HG03039 (cell line): ENCODE measurements around the gene HOTAIR.

Source experiments
- ATAC-seq: cut with Tn5 transposase; IDR thresholded peaks from one replicate; pipeline ENCODE4 v1.9.1; 2021; ENCODE audit warnings: mild to moderate bottlenecking, moderate library complexity; ENCODE audit not compliant: unreplicated experiment

The HOTAIR gene

DNA sequence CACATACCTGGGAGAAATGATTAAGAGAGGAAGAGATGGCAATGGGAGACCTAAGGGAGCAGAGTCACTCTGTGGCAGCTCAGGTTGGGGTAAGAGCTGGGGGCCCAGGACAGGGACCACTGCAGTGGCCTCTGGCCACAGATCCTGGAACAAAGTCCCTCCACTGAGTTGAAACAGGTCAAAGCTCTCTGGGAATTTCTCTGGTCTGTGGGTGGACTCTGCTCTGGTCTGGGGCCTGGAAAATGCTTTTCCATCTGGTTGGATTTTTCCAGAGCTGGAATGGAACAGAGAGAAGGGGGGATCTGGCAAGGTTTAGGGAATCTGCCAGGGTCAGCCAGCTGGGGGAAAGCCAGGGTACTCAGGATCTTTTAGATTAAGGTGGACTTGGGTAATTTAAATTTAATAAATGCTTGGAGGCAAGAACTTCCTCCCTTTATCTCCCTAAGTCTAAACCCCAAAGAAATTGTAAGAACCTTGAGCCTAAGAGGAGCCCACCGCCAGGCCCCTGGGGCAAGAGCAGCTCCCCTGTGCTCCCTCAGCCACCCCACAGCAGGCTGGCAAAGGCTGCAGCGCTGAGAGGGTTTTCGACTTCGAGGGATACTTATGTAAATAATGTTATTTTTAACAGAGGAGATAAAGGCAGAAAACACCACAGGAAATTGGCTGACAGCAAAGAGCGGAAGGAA lies 13.9 kb upstream of the HOTAIR start:
- ATAC-seq = no peak

DNA sequence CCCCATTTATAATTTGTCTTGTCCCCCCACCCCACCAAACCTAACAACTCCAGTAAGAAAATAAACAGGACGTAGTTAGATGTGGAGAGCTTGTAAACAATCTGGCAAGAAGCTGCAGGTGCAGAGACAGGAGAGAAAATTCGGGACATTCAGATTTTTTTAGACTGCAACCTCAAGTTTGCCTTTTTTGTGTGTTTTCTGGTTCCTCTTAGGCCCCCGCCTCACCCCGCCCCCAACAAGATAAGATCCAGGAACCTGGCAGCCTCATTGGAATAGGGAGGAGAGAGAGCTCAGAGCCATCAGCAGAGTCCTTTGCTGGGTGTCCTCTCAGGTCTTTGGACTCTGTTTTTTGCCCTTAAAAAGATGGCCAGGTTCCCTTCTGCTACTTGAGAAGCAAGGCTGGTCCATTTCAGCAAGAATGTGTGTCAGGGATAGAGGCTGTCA lies 13.1 kb upstream of the HOTAIR start:
- no peak for ATAC-seq

DNA sequence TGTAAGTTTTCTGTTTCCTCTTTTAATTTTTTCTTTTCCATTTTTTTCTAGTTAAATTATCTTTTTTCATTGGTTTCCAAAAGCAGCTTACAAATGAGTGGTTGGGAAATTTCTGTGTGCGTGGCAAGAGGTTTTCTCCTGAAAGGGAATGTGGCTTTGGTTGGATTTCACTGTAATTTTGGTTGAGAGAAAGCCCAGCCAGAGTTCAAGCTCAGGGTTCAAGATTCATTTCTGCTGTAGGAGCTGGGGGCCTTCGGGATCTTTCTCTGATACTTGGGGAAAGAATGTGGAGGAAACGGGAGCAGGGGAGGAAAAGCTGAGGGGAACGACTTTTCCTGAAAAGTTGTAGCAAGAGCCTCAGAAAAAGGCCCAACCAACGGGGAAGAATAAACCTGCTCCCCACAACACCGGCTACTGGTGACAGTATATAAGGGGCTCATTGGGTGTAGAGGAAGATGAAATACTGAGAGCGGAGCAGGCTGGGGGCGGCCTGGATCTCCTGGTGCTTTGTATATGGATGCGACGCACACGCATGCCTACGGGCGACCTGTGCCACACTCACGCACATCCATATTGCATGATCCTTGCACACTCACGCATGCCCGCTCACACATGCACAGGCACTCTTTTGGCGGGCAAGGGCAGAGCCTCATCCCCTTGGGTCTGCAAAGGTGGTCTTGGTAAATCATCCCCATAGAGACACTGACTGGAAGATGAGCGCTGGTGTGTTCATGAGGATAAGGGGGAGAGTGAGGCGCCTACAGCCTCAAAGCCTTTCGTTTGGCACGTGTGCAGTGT lies 12.1 kb upstream of the HOTAIR start:
- no peak for ATAC-seq

DNA sequence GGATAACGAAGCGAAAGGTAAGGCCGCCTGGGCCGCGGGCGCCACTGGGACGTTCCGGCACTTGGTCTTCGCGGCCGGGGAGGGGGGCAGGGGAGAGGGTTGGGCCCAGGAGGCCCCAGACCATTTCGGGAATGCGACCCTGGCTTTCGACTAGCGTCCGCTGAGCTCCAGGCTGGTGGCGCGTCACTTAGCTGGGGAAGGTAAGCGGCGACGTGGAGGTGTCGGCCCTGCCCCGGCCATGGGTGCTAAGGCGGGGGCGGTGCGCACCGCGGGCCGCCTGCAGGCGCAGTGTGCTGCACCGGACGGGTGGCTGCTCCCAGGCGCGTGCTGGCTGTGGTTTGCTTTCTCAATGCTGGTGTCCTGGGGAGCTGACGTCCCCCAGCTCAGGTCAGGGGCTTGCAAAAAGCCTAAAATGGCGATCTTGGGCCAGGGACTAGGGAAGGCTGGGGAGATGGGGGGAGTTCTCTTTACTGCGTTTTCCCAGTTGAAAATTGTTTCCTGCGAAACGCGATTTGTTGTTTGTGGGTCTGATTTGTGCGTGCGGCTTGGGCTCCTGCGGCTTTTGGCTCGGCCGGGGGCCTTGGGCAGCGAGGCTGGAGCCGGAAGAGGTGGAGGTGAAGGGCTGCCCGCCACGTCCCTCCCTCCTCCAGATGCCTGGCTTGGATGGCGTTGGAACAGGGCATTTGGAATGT lies 11.4 kb upstream of the HOTAIR start:
- no peak for ATAC-seq

DNA sequence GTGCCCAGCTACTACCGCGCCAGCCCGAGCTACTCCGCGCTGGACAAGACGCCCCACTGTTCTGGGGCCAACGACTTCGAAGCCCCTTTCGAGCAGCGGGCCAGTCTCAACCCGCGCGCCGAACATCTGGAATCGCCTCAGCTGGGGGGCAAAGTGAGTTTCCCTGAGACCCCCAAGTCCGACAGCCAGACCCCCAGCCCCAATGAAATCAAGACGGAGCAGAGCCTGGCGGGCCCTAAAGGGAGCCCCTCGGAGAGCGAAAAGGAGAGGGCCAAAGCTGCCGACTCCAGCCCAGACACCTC lies 10.9 kb upstream of the HOTAIR start:
- no peak for ATAC-seq

DNA sequence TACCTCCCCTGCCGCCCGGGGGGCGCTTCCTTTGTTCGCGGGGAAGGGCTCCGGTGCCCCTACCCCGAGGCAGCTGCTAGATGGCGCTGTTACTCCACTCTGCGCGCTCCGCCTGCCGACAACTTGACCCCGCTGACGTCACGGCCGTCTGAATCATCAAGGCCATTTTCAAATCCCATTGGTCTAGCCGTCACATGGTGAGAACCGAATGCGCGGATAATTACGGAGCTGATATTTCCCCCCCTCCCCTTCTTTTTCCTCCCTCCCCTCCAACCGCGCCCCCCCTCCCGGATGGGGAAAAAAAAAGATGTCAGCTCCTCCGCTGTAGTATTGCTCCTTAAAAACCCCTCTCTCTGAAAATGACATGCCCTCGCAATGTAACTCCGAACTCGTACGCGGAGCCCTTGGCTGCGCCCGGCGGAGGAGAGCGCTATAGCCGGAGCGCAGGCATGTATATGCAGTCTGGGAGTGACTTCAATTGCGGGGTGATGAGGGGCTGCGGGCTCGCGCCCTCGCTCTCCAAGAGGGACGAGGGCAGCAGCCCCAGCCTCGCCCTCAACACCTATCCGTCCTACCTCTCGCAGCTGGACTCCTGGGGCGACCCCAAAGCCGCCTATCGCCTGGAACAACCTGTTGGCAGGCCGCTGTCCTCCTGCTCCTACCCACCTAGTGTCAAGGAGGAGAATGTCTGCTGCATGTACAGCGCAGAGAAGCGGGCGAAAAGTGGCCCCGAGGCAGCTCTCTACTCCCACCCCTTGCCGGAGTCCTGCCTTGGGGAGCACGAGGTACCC lies 10.3 kb upstream of the HOTAIR start, which contains the start of gene HOXC10:
Gene HOXC10, plus strand, starts transcription at position 246 of the 791 bp plus-strand sequence. Its CDS starts 114 bp downstream, at position 360.
- ATAC-seq = no peak

DNA sequence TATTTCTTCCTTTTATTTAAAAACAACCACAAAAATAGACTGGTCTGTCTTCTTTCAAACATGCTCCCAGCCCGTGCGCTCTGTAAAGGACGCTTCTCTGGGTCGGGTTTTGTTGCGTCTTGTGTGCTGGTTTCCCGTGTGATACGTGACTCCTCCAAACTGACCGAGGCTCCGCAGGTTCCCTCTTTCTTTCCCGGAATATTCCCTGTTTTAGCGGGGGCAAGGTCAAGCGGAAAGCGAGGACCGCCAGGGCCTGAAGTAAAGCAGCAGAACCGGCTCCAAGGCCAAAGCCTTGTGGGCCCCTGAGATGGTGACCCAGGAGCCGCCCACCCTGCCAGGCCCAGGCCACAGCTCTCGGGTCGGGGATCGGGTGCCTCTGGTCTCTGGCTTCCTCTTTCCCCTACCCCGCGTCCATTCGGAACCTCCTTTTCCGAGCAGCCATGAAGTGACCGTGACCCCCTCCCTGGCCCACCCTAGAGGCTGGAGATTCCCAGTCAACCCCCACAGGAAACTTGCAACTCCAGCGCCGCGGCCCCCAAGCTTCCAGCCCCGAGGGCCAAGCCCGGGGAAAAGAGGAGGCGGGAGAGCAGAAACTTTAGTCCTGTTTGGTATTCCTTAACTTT lies 9.3 kb upstream of the HOTAIR start:
- ATAC-seq = no peak

DNA sequence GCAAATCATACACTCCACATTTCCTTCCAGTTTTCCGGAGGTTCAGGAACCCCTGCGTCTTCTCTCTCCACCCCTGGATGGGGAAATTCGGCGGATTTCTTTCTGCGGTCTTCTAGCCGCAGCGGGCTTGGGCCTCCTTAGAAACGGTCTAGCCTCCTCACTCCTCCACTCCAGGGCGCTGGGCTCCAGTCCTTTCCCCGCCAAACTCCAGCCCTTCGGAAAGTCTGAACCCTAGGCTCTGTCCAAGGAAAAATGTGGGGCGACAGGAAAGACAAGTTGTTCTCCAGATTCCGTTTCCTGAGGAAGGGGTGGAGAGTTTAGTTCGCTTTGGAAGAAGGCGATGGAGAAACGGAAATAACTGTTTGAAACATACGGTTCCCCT lies 8.8 kb upstream of the HOTAIR start:
- no peak for ATAC-seq

DNA sequence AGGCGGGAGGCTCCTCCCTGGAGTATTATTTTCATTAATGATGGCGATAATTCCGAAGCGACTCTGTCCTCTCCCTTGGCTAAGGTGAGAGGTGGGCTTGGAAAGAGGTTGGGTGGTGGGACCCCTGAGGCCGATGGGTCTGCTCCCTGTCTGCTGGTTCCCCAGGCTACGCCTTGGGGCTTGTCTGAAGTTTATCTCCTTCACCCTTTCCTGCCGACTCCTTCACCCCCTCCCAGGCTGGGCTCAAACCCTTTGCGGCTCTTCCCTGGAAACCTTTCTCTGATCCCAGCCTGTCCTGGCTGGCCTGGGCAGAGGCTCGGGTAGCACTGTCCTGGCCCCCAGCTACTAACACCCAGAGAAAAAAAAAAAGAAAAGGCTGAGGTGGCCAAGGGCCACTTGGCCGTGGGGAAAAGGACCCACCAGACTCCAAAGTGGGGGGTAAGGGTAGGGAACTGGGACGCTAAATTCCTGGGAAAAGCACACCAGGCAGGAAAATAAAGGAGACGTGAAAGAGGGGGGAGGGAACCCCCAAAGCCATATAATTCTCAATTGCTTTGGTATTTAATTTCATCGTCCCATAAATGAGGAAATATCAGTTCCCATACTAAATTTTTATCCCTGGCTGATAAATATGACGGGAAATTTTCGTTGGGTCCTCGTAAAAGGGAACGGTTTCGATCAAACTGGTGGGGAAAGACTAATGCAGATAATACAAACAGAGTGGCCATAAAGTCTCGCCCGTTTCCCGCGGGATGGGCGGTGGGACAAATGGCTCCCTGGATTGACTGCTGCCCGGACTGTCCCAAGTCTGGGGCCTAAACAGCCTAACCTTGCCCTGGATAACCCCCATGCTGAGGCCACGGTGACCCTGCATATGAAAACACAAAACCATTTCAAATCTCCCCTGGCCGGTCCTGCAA lies 8.2 kb upstream of the HOTAIR start:
- ATAC-seq = no peak

DNA sequence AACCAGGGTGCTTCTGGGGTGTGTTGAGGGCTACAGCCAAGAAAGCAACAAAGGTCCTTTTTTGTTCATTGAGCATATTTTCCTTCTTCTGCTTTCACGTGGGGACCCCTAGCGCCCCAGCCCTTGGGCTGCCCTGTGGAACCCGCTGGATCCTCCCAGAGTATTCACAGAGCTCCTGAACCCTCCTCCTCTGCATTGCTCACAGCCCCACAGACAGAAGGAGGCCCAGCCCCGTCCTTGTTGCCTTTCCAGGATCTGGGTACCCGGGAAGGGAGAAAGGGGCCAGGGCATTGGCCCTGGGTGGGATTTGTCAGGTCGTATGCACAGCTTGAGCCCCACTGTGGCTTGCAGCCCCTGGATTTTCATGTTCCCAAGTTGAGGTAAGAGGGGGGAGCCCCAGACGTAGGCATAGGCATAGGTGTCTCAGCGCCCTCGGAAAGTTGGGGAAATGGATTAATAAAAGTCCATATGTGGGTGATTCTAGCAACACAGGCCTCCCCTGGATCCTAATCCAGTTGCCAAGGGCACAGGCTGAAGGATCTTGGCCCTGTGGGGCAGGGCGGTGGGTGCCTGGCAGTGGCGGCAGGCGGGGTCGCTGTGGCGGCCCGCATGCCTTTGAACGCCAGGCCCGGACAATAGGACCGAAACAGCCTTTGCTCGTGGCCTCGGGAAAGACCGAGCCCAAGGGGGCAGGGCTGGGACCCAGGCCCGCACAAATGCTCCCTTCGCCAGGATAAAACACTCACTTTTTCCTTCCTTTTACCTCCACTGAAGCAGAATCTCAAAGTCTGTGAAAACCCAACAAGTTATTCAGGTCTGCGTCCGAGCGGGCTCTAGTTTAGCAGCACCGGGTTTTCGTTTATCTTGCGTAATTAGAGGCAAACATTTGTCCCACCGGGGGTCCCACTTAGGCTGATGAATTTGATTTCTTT lies 7.1 kb upstream of the HOTAIR start:
- ATAC-seq = no peak

DNA sequence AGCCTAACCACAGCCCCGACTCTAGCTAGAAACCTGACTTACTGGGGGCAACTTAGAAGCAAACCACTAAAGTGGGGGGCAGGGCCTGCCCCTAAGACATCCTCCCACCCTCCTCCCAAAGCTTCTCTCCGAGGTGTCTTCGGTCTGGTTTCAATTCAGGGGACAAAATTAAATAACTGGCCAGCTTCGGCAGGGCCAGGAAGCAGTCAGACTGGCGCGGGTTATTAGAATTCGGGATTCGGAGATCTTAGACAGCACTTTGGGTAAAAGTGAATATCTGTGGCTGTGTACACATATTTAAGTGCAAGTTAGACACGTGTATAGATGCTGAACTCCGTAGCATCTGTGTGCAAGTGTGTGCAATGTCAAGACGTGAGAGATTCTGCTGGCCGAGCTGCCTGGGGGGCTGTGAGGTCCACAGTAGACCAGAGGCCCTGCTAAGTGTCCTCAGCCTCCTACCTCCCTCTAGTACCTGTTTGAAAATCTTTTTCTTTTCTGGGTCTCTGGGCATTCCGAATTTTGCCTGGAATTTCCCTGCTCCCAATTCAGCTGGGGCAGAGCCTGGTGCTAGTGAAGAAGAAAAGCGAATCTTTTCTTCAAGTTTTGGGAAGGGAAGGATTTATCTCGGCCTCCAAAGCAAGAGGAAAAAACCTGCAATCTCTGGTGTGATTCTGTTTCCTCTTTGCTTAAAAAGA lies 6.2 kb upstream of the HOTAIR start:
- no peak for ATAC-seq

DNA sequence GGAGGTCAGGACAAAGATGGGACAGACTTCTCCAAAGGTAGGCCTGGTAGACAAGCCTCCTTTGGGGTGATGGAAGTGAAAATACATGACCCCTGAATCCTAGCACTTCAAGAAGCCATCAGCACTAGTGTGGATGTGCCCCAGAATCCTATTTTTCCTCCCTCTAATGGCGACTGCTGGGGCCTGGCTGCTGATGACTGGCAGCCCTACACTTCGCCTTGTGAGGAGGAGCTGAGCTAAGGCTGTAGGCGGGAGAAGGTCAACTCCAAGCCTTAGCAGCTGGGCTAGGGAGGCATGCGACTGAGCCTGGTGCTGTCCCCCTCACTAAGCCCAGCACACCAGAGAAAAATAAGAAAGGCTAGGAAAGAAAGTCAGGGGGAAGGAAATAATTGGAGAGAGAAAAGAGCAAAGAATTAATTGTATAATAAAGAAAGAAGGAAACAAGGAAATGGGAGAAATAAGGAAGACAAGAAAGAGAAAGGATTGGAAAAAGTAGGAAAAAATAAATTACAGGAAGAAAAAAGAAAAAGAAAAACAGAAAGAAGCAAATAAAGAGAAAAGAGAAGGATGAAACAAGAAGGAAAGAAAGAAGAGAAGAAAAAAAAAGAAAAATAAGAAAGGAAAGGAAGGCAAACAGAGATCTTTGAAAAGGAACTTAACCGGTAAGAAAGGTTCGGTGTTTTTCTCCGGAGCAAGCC lies 5.5 kb upstream of the HOTAIR start:
- no peak for ATAC-seq

DNA sequence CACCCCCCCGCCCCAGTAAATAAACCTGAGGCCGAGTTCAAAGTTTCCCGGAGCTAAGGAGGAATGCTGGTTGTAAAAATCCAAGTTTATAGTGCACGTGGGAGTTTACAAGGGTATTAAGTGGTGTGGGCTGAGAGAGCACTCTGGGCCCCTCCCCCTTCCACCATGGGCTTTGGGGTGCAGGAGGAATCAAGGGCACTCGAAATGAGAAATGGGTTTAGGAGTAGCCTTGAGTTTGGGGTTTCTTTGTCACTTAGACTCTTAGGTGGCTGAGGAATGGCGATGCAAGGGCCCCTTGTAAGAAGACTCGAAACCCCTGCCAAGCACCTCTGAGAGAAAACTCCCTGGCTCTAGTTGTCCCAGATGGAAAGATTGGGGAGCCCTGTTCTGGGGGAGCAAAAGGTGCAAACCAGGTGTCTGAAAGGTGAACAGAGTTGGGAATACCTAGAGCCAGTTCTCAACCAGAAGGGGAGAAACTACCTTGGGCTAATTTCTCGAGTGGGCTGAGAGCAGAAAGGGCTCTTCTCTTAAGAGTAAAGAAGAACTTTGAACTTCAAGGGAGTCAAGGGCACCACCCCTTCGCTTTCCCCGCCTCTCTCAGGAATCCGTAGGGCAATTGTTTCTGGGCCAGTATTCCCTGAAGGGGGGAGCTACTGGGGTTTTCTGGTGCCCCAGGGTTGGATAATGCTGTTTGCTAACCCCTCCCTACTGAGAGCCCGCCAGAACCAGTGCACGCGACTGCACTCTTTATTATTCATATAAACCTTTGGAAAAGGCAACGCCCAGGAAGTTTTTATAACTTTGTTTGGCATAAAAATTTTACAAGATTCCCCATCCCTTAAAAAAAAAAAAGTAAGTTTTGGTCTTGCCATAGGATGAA lies 4.0 kb upstream of the HOTAIR start:
- no peak for ATAC-seq

DNA sequence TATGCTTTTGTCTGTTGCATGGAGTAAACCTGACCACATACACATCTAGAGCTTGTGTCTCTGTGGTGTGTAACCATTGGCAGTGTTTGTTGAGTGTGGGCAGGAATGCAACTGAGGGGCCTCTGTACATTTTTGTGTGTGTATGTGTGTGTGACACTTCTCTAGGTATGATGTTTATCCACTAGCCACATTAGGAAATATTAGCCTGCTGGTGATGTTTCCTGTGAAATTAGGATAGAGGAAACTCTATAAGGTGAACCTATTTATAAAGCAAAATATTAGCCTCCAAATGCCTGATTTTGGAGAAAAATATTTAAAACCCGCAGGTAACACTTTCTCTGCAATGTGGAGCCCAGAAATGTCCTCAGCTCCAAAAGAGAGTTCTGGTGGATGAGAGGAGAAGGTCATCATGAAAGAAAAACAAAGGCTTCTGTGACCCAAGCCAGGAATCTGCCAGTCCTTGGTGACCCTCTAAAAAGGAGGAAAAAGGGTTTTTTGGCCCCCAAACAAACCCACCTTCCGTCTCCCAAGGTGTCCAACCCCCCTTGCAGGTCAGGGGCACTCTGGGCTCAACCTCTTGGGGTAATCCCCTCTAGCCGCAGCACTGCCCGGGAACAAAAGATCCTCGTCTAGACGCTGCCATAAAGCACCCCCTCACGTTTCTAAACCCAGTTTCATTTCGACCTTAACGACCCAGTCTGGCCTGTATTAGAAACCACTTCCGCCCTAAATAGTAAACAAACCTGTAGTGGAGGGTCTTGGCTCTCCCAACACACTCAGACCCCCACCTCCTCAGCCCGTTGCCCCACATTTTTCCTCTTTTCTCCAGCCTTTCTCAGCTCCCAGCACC lies 3.1 kb upstream of the HOTAIR start:
- ATAC-seq = no peak

DNA sequence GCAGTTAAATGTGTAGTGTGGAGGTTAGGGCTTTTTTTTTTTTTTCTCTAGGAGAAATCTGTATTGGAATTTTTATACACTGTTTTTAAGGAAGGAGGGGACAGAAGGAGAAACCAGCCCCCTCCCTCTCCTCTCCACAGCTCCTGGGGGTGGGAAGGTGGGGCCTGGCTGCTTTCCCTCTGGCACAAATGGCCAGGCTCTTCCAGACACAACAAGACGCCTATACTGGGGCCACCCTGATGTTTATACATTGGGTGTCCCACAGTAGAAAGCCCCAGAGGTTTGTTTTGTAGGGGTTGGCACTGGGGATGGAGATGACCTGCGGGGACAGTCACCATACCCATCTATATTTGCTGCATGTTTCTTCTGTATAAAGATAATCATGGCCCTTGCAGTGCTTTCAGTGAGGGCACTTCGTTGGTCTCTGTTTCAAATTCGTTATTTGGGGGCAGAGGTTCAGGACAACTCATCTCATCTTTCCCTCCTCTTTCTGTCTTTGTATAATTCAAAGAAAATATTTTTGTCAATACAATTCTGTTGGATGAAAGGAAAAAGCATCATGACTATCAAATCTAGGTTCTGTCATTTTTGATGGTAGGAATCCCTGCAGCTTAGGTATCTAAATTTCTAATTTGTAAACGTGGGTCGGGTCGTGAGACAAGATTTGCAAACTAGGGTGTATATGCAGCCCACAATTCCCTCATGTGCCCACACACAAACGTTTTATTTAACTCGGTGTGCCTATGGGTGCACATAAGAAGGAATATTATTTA lies 2.3 kb upstream of the HOTAIR start:
- ATAC-seq = no peak
